Tibial artery (tissue), 4 donors: ENCODE data around the gene NRCAM.
A peak's percentile ranks its signal among the peaks of the same experiment; 100 is the strongest.

Experiments
- DNase-seq, 2 donors: peaks; one replicate each; pipeline ENCODE4 v3.0.0-alpha.2; 2019
- H3K27ac ChIP-seq, 2 donors: fragments of 200-600 bp; sonication (generic) in 1 of 2; 1 replicate in 1 of 2; 2 replicates in 1 of 2; pipeline ENCODE4 v1.5.1; 2018 to 2019; ENCODE audit warnings: mild to moderate bottlenecking in 1 of 2
- H3K27me3 ChIP-seq, 2 donors: fragments of 200-600 bp; sonication (generic) in 1 of 2; one replicate each; pipeline versions ENCODE4 v1.5.1 to v1.6.0; 2016 to 2019
- H3K36me3 ChIP-seq, 3 donors: fragments of 200-600 bp; sonication (generic) in 2 of 3; one replicate each; pipeline ENCODE4 v1.5.1; 2016 to 2019; ENCODE audit warnings: mild to moderate bottlenecking in 2 of 3
- H3K4me1 ChIP-seq, 4 donors: fragments of 200-600 bp; sonication (generic) in 2 of 4; 1 replicate in 3 of 4; 2 replicates in 1 of 4; pipeline ENCODE4 v1.5.1; 2016 to 2019
- H3K4me3 ChIP-seq, 2 donors: fragments of 200-600 bp; sonication (generic) in 1 of 2; 1 replicate in 1 of 2; 2 replicates in 1 of 2; pipeline ENCODE4 v1.5.1; 2018 to 2019; ENCODE audit warnings: mild to moderate bottlenecking in 2 of 2
- H3K9me3 ChIP-seq, 3 donors: fragments of 200-600 bp; sonication (generic) in 1 of 3; one replicate each; pipeline ENCODE4 v1.5.1; 2016 to 2019
- CTCF ChIP-seq, 2 experiments: fragments of 200-600 bp in 1 of 2; fragments of 450-650 bp in 1 of 2; IDR thresholded peaks; one replicate each; pipeline ENCODE4 v1.5.1; 2017 to 2019; ENCODE audit warnings: antibody characterized with exemption in 2 of 2, mild to moderate bottlenecking in 1 of 2, moderate library complexity in 1 of 2
- intact Hi-C: fragments of 100-400 bp; cut with DNase I; formaldehyde crosslinking; loops from one replicate; pipeline ENCODE4 v1.15.0; 2023; ENCODE audit warnings: low total_unique reads

NRCAM gene

DNA sequence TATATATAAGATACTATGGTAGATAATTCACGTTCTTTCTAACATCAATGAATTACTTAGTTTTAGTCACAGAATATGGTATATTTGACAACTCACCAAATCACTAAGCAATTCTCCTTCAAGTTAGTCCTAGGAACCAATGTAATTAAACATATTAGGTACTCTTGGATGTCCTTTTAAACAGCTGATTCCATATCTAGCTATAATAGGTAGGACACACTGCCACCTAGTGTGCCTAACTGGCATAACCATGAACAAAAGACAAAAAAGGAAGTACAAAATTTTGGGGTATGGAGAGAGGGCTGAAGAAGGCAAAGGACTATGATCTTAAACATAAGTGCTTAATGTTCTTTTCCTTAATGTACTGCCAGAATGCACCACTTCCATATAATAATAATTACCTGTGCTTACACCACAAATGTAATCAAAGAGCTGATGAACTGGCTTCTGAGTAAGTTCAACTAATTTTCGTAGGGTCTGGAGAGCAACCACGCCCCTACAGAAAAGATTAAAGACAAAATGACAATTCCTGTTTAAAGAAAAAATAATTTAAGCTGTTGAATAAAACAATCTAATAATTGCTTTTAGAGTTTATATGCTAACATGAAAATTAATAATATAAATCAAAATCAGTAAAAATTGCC is 41.0 kb upstream of the NRCAM start:
- intact Hi-C loops = loop anchor here (5.0 kb wide), 1 partner anchor 315 kb away; no protein-coding TSS in a partner anchor
- Histone ChIP-seq H3K4me3 (no peak overlapping the region), H3K9me3 (no peaks in the 10 kb centered on the region), H3K27me3 (no peaks in the 10 kb centered on the region), H3K4me1 (no peaks in the 10 kb centered on the region), H3K27ac (no peak overlapping the region), H3K36me3 (peaks cover 28 to 36% (median 33%) of the 10 kb centered on the region in 3 donors)
- TF ChIP-seq CTCF (IDR thresholded peaks at IDR 0.05) = peak; percentile 70 to 79
- peak in 1 of 2 donors; percentile 41 for DNase-seq

- peaks cover 30 to 36% (median 33%) of the 10 kb centered on the region in 3 donors for H3K36me3 ChIP-seq
Measured at GRCh38 chr7:108492742-108493141, 36.5 kb upstream of the NRCAM start.

GRCh38 chr7:108488768-108489538 is 32.7 kb upstream of the NRCAM start:
- intact Hi-C loops = no loop called here
- peaks cover 25 to 33% (median 25%) of the 10 kb centered on the region in 3 donors for H3K36me3 ChIP-seq

More at GRCh38 chr7:108492742-108493141, 36.5 kb upstream of the NRCAM start:
- no peak for TF ChIP-seq CTCF (IDR thresholded peaks at IDR 0.05)
- intact Hi-C loops = no loop called here
- H3K4me1 ChIP-seq = no peaks in the 10 kb centered on the region
- no peaks in the 10 kb centered on the region for H3K27me3 ChIP-seq
- no peak for DNase-seq
- no peak overlapping the region for H3K4me3 ChIP-seq
- H3K9me3 ChIP-seq = no peaks in the 10 kb centered on the region
- H3K27ac ChIP-seq = no peak overlapping the region

GRCh38 chr7:108487646-108488045 is 31.4 kb upstream of the NRCAM start:
- H3K4me1 ChIP-seq = no peaks in the 10 kb centered on the region
- H3K27ac ChIP-seq = no peak overlapping the region
- no peak for DNase-seq
- H3K9me3 ChIP-seq = no peaks in the 10 kb centered on the region
- intact Hi-C loops = no loop called here
- H3K36me3 ChIP-seq = peaks cover 24 to 34% (median 25%) of the 10 kb centered on the region in 3 donors
- H3K27me3 ChIP-seq = no peaks in the 10 kb centered on the region
- no peak for TF ChIP-seq CTCF (IDR thresholded peaks at IDR 0.05)
- H3K4me3 ChIP-seq = no peak overlapping the region

More at GRCh38 chr7:108488768-108489538, 32.7 kb upstream of the NRCAM start:
- Histone ChIP-seq H3K27me3 (no peaks in the 10 kb centered on the region), H3K4me3 (no peak overlapping the region), H3K9me3 (no peaks in the 10 kb centered on the region), H3K27ac (no peak overlapping the region), H3K4me1 (no peaks in the 10 kb centered on the region)
- TF ChIP-seq CTCF (IDR thresholded peaks at IDR 0.05) = no peak
- no peak for DNase-seq

DNA sequence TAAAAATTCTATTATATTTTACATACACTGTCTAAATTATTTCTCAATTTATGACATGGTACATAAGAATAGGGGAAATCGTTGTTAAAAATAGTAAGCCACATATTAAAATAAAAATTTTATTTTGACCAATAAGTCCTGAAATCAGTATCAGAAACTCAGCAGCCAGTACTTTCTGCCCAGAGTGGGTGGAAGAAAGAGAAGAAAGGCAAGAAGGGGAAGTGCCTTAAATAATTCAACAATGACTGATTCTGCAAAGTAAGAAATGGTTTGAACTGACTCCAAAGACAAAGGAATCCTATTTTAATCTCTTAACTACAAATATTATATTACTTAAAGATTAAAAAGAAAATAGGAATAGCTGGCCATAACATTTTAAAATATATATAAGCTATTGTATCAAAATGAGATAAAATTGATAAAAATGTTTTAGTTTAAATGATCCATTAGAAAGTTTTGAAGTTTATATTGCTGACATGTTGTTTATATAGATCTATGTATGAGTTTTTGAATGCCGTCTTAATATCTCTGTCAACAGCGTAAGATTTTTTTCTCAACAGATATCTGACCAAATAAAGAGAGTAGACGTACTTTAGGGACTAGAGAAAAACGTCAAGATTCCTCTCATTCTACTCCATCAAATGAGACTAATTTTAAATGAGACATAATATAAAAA is 30.2 kb upstream of the NRCAM start:
- Histone ChIP-seq H3K9me3 (no peaks in the 10 kb centered on the region), H3K27ac (no peak overlapping the region), H3K27me3 (no peaks in the 10 kb centered on the region), H3K4me1 (no peaks in the 10 kb centered on the region), H3K4me3 (no peak overlapping the region), H3K36me3 (peaks cover 23 to 43% (median 26%) of the 10 kb centered on the region in 3 donors)
- no peak for DNase-seq
- intact Hi-C loops = no loop called here
- no peak for TF ChIP-seq CTCF (IDR thresholded peaks at IDR 0.05)
